ENCODE data around the gene PLXNC1.

The PLXNC1 gene

GRCh38 chr12:94327809-94328208 lies 179.4 kb downstream of the PLXNC1 start:
- peaks cover 3% of the 10 kb centered on the region for H3K9me3 Mint-ChIP-seq
- H3K4me1 Mint-ChIP-seq, result no peaks in the 10 kb centered on the region
- no peak overlapping the region for H3K4me3 Mint-ChIP-seq
- no peak overlapping the region for H3K27ac Mint-ChIP-seq
- no peaks in the 10 kb centered on the region for H3K27me3 Mint-ChIP-seq
- ATAC-seq, result no peak
- peaks cover 71% of the 10 kb centered on the region for H3K36me3 Mint-ChIP-seq

GRCh38 chr12:94329366-94329765 lies 181.0 kb downstream of the PLXNC1 start:
- H3K9me3 Mint-ChIP-seq, result peaks cover 3% of the 10 kb centered on the region
- no peak overlapping the region for H3K4me3 Mint-ChIP-seq
- H3K4me1 Mint-ChIP-seq, result peaks cover 6% of the 10 kb centered on the region
- no peak overlapping the region for H3K27ac Mint-ChIP-seq
- H3K27me3 Mint-ChIP-seq, result no peaks in the 10 kb centered on the region
- peaks cover 66% of the 10 kb centered on the region for H3K36me3 Mint-ChIP-seq
- no peak for ATAC-seq

DNA sequence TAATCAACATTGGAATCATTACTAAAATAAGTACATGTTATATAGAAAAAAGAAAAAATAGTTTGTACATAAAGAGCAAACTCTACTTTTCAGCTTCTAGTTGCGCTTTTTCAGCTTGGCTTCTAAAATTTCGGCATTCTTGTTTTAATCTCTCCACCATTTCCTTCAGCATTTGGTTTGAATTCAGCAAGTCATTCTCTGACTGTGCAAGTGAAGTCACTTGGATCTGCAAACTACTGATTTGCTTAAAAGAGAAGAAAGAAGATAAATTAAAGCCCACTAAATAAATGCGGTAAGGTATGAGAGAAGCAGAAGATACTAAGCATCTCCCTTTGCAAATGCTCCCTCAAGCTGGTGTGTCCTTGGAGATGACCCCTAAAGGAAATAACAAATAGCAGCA lies 185.0 kb downstream of the PLXNC1 start:
- Mint-ChIP-seq H3K4me3 (no peak overlapping the region), H3K4me1 (peaks cover 13% of the 10 kb centered on the region), H3K36me3 (peaks cover 53% of the 10 kb centered on the region), H3K27ac (no peak overlapping the region), H3K9me3 (no peaks in the 10 kb centered on the region), H3K27me3 (no peaks in the 10 kb centered on the region)
- no peak for ATAC-seq

GRCh38 chr12:94336211-94336925 lies 188.0 kb downstream of the PLXNC1 start:
- Mint-ChIP-seq H3K4me1 (peaks cover 13% of the 10 kb centered on the region), H3K36me3 (peaks cover 45% of the 10 kb centered on the region), H3K9me3 (no peaks in the 10 kb centered on the region), H3K4me3 (no peak overlapping the region), H3K27me3 (no peaks in the 10 kb centered on the region), H3K27ac (no peak overlapping the region)
- ATAC-seq, result no peak

DNA sequence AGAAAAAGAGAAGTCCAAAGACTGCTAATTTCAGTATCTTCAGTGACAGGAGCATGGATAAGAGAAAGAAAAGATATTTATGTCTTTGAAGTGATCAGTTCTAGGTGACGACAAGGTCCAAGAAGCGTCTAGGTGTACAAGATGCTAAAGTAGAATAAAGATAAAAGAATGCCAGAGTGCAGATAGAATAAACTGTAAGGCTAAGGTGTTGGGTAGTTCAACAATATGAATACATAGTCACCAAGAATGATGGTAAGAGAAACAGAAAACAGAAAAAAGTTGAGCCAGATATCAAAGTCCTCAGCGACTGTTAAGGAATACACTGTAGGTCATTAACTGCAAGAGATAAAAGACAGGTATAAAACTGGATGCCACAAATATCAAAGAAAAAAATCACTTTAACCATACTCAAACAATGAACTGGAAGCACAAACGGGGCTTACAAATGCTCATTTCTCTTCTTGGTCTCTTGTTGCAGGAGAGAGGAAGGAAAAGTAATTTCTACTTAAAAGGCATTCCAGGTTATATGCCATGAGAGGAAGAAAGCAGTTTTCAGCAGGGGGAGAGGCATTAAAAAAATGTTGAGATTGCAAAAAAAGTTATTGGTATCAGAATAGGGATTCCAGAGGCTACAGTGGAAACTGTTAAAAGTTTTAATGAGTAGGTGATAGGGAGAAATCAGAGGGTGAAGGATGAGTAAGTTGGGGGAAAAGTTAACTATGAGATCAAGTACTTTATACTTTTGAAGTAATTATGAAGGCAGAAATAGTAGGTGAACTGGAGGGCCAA lies 189.8 kb downstream of the PLXNC1 start:
- Mint-ChIP-seq H3K4me3 (no peak overlapping the region), H3K27me3 (no peaks in the 10 kb centered on the region), H3K4me1 (peaks cover 13% of the 10 kb centered on the region), H3K9me3 (no peaks in the 10 kb centered on the region), H3K36me3 (peaks cover 39% of the 10 kb centered on the region), H3K27ac (no peak overlapping the region)
- ATAC-seq, result no peak

GRCh38 chr12:94340573-94340972 lies 192.2 kb downstream of the PLXNC1 start:
- no peaks in the 10 kb centered on the region for H3K4me1 Mint-ChIP-seq
- no peak overlapping the region for H3K4me3 Mint-ChIP-seq
- ATAC-seq, result no peak
- H3K9me3 Mint-ChIP-seq, result peaks cover 2% of the 10 kb centered on the region
- H3K36me3 Mint-ChIP-seq, result peaks cover 38% of the 10 kb centered on the region
- no peaks in the 10 kb centered on the region for H3K27me3 Mint-ChIP-seq
- H3K27ac Mint-ChIP-seq, result no peak overlapping the region

DNA sequence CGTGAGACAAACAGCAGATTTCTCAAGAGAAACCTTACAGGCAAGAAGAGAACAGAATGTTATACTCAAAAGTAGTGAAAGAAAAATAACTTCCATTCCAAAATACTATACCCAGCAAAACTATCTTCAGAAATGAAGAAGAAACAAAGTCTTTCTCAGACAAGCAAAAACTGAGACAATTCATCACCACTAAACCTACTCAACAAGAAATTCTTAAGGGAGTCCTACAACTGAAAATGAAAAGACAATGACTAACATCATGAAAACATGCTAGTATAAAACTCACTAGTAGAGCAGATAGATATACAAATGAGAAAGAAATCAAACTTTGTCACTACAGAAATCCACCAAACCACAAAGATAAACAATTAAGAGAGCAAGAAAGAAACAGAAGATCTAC lies 204.8 kb downstream of the PLXNC1 start:
- H3K4me3 Mint-ChIP-seq, result no peak overlapping the region
- no peak overlapping the region for H3K27ac Mint-ChIP-seq

More for the DNA sequence above, 204.8 kb downstream of the PLXNC1 start:
- H3K9me3 Mint-ChIP-seq, result peaks cover 25% of the 10 kb centered on the region
- H3K36me3 Mint-ChIP-seq, result peaks cover 96% of the 10 kb centered on the region
- H3K27me3 Mint-ChIP-seq, result no peaks in the 10 kb centered on the region
- ATAC-seq, result no peak
- H3K4me1 Mint-ChIP-seq, result no peaks in the 10 kb centered on the region
